ENCODE results near the gene PPEF2. TPM values are rescaled to one million over a fixed set of nuclear protein-coding genes. Genes with fewer than 3 reads are reported as not detected.

PPEF2 gene
- polyA plus RNA-seq, 1 experiment, result not detected

- H3K36me3 ChIP-seq (ENCODE audit: control insufficient read depth, insufficient read depth, low read length), result no peaks in the 10 kb centered on the region
- no peak overlapping the region for H3K4me3 ChIP-seq (ENCODE audit: low read depth, low read length)
- ChIA-PET CTCF (interaction anchor here (1.3 kb wide), 1 partner anchor 83 kb away, joined by 3 read pairs; no protein-coding TSS in a partner anchor), POLR2A (no interaction called here)
- no peak for TF ChIP-seq CTCF (IDR thresholded peaks at IDR 0.05; ENCODE audit: insufficient read depth, low read depth, low read length)
- H3K27me3 ChIP-seq (ENCODE audit: control insufficient read depth, insufficient read depth, low read length), result no peaks in the 10 kb centered on the region
- no peak for DNase-seq (ENCODE audit: low read depth)
These were observed 78.4 kb downstream of the PPEF2 start for GRCh38 chr4:75823812-75824211.

- no peak for DNase-seq (ENCODE audit: low read depth)
- POLR2A ChIA-PET, result no interaction called here
- no peak for TF ChIP-seq CTCF (IDR thresholded peaks at IDR 0.05; ENCODE audit: insufficient read depth, low read depth, low read length)
- Histone ChIP-seq H3K36me3 (ENCODE audit: control insufficient read depth, insufficient read depth, low read length) (no peaks in the 10 kb centered on the region), H3K4me3 (ENCODE audit: low read depth, low read length) (no peak overlapping the region), H3K27me3 (ENCODE audit: control insufficient read depth, insufficient read depth, low read length) (no peaks in the 10 kb centered on the region)
- CTCF ChIA-PET, result no interaction called here
These were observed 79.8 kb downstream of the PPEF2 start for GRCh38 chr4:75822416-75822815.

- TF ChIP-seq CTCF (IDR thresholded peaks at IDR 0.05; ENCODE audit: insufficient read depth, low read depth, low read length), result no peak
- ChIA-PET POLR2A (no interaction called here), CTCF (no interaction called here)
- H3K4me3 ChIP-seq (ENCODE audit: low read depth, low read length), result no peak overlapping the region
- no peak for DNase-seq (ENCODE audit: low read depth)
- no peaks in the 10 kb centered on the region for H3K27me3 ChIP-seq (ENCODE audit: control insufficient read depth, insufficient read depth, low read length)
- H3K36me3 ChIP-seq (ENCODE audit: control insufficient read depth, insufficient read depth, low read length), result no peaks in the 10 kb centered on the region
These were observed 80.3 kb downstream of the PPEF2 start for GRCh38 chr4:75821966-75822365.

- POLR2A ChIA-PET, result no interaction called here
- CTCF ChIA-PET, result no interaction called here
These were observed 81.0 kb downstream of the PPEF2 start for GRCh38 chr4:75821216-75821615.

GRCh38 chr4:75820676-75821075, 81.6 kb downstream of the PPEF2 start:
- DNase-seq (ENCODE audit: low read depth), result no peak
- Histone ChIP-seq H3K27me3 (ENCODE audit: control insufficient read depth, insufficient read depth, low read length) (no peaks in the 10 kb centered on the region), H3K36me3 (ENCODE audit: control insufficient read depth, insufficient read depth, low read length) (no peaks in the 10 kb centered on the region), H3K4me3 (ENCODE audit: low read depth, low read length) (no peak overlapping the region)
- TF ChIP-seq CTCF (IDR thresholded peaks at IDR 0.05; ENCODE audit: insufficient read depth, low read depth, low read length), result no peak
- POLR2A ChIA-PET, result no interaction called here
- CTCF ChIA-PET, result no interaction called here

More at GRCh38 chr4:75821216-75821615, 81.0 kb downstream of the PPEF2 start:
- TF ChIP-seq CTCF (IDR thresholded peaks at IDR 0.05; ENCODE audit: insufficient read depth, low read depth, low read length), result no peak
- no peaks in the 10 kb centered on the region for H3K36me3 ChIP-seq (ENCODE audit: control insufficient read depth, insufficient read depth, low read length)
- no peak overlapping the region for H3K4me3 ChIP-seq (ENCODE audit: low read depth, low read length)
- DNase-seq (ENCODE audit: low read depth), result no peak
- no peaks in the 10 kb centered on the region for H3K27me3 ChIP-seq (ENCODE audit: control insufficient read depth, insufficient read depth, low read length)
